ENCODE results near the gene LCA5. TPM values are rescaled to one million over a fixed set of nuclear protein-coding genes. Genes with fewer than 3 reads are reported as not detected.

LCA5 gene
- total RNA-seq, 1 experiment from 2014 or later, result 2.0 TPM

Other genes starting within 250 kb of the LCA5 start
- gene SH3BGRL2, start 93.9 kb upstream of the LCA5 start, total RNA-seq (2021; ENCODE audit: unreplicated experiment), result 5.2 TPM